Amniotic epithelial cell (primary cell): ENCODE data around the gene SLC49A4.

ENCODE experiments used
- DNase-seq: peaks from one replicate; pipeline ENCODE4 v3.0.0-alpha.2; 2010; ENCODE audit warnings: low read depth

The SLC49A4 gene

GRCh38 chr3:122907471-122907870, 112.6 kb downstream of the SLC49A4 start:
- DNase-seq, result no peak

- DNase-seq, result no peak
Observed at GRCh38 chr3:122908251-122908650, 113.4 kb downstream of the SLC49A4 start.

- DNase-seq, result no peak
Observed at GRCh38 chr3:122911901-122912300, 117.0 kb downstream of the SLC49A4 start.

- no peak for DNase-seq
Observed at GRCh38 chr3:122912772-122913538, 118.1 kb downstream of the SLC49A4 start.

DNA sequence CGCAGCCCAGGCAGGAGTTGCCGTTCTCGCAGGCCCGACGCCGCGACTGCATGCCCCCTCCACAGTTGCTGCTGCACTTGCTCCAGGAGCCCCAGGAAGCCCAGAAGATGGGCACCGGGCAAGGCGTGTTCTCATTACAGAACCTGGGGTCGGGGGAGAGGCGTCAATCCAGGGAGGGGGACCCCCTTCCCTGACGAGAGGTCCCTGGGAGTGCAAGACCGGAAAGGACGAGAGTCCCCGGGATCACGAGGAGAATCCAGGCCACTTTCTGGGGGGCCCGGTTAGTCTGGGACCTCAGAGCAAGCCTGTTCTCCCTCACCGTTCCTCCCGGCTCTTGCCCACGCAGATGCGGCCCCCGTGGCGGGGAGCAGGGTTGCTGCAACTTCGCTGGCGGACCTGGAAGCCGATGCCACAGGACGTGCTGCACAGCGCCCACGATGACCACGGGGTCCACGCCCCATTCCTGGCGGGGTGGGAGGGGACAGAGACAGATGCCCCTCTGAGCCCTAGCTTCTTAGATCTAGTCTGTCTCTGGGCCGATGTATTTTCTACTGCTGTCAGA, 118.8 kb downstream of the SLC49A4 start:
- no peak for DNase-seq

GRCh38 chr3:122915300-122916055, 120.6 kb downstream of the SLC49A4 start:
- no peak for DNase-seq

DNA sequence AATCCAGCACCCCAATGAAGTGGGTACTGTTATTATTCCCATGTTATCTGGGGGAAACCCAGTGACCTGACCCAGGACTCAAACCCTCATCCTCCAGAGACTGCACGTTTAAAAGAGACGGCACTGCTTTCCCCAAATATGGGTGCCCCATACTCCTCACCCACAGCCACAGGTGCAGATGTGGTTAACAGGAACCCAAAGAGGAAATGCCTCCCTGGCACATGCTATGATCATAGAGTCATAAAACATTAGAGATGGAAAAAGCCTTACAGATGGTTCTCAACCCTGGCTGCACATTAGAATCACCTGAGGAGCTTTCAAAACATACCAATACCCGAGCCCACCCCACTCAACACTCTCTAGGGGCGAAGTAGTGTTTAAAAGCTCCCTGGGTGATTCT, 121.2 kb downstream of the SLC49A4 start:
- no peak for DNase-seq

DNA sequence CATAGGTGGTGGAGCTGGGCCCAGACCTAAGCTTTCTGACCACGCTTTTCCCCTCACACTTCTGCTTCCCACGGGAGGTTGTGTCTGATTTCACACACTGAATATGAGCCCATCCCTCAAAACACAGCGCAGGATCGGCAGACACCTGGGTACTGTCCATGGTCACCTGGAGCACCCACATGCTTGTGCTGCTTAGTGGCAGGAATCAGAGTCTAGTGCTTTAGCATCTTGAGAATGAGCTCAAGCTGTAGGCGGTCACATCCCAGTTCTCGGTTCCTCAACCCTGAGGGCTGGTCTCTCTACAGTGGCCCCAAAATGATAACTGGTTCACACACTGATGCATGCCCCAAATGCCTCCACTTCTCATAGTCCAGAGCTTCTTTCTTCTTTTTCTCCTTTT, 121.7 kb downstream of the SLC49A4 start:
- no peak for DNase-seq

DNA sequence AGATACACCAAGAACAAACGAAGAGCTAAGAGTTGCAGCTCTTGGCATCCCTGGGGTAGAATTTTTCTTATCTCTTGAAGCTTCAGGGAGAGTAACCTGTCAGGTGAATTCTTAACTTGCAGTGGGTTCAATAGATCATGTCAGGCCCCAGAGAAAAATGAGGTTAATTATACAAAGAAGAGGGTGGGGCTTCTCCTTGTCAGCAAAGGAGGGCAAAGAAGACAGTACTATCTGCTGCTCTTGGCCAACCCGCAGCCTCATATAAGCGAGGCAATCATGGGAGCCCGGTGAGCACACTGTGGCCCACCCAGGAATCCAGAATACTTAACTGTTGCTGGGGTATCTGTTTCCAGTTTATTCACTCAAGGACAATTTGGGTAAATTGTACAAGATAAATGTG, 122.5 kb downstream of the SLC49A4 start:
- DNase-seq, result no peak

DNA sequence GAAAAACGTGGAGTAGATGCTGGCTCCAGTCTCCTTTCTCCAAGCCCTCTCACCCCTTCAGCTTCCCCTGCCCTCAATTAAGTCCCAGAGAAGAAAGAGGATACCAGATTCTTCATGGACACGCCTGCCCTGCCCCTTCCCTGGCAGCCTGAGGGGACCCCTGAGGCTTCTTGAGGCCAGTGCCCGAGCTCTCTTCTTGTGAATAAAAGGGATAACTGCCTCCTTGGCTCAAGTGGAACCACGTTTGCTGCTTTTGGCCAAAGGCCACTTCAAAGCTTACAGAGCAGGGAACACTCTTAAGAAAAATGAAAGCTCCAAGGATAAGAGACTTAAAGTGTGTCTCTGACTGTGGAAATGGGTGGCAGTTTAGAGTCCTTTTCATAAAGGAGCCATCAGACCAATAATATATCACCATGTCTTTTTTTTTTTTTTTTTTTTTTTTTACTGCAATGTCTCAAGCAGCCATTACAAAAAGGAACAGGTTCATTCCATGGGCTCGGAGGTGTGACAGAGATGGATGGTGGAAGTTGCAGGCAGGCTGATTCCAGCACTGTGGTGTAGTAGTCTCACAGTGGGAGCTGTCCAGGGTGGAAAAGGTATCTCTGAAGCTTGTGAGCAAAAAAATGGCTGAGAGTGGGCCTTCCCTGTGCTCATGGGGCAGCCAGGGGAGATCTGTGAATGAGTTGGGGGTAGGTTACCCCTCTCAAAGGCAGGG, 123.9 kb downstream of the SLC49A4 start:
- peak; percentile 73 for DNase-seq

- DNase-seq, result no peak
Observed at GRCh38 chr3:122919291-122919610, 124.4 kb downstream of the SLC49A4 start.

- no peak for DNase-seq
Observed at GRCh38 chr3:122920986-122921385, 126.1 kb downstream of the SLC49A4 start.

- DNase-seq, result no peak
Observed at GRCh38 chr3:122921791-122922651, 127.2 kb downstream of the SLC49A4 start.

GRCh38 chr3:122923611-122924010, 128.7 kb downstream of the SLC49A4 start:
- DNase-seq, result no peak

GRCh38 chr3:122924056-122924455, 129.2 kb downstream of the SLC49A4 start:
- DNase-seq, result no peak

DNA sequence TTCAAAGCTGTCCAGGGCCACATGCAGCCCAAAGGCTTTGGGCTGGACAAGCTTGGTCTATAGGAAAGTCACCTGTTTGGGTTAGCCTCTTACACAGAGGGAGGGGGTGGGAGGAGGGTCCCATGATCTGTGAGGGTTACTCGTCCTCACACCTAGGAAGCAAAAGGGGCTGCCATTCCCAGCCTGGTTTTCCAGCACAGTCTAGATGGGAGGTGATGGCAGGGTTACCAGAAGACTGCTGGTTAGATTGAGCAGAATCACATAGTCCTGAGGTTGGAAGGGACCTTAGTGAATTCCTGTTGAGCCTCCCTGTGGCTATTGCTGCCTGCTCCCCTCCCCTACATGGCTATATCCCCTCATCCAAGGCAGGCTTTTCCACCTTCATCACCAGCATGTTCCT, 130.9 kb downstream of the SLC49A4 start:
- DNase-seq, result no peak

DNA sequence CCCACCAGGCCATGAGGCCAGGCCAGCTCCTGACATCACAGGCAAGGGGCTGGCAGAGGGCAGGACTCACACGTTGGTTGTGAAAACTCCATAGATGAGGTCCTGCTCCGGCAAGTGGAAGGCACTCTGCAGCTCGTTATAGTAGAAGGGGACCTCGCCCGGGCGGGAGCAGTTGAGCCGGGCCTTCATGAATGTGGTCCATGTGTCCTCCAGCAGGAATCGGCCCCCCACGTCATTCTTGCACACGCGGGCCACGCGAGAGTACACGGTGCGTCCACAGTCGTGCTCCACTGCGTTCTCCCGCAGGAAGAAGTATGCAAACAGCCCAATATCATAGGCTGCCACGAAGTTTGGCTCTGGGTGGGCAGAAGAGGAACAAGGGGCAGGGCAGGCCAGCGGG, 131.5 kb downstream of the SLC49A4 start:
- no peak for DNase-seq

DNA sequence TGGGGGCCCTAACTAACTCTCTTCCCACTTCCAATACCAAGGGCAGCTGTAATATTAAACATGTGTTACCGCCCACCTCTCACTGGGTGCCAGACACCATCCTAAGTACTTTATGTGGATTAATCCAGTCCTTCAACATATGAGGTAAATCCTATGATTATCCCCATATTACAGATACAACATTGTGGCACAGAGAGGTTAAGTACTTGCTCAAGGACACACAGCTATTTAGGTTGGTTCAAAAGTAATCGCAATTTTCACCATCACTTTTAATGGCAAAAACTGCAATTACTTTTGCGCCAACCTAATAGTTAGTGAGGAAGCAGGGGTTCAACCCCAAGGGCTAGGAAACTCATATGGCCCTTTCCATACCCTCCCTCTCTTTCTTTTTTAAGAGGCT, 131.9 kb downstream of the SLC49A4 start:
- no peak for DNase-seq

GRCh38 chr3:122927726-122928125, 132.9 kb downstream of the SLC49A4 start:
- DNase-seq, result no peak

DNA sequence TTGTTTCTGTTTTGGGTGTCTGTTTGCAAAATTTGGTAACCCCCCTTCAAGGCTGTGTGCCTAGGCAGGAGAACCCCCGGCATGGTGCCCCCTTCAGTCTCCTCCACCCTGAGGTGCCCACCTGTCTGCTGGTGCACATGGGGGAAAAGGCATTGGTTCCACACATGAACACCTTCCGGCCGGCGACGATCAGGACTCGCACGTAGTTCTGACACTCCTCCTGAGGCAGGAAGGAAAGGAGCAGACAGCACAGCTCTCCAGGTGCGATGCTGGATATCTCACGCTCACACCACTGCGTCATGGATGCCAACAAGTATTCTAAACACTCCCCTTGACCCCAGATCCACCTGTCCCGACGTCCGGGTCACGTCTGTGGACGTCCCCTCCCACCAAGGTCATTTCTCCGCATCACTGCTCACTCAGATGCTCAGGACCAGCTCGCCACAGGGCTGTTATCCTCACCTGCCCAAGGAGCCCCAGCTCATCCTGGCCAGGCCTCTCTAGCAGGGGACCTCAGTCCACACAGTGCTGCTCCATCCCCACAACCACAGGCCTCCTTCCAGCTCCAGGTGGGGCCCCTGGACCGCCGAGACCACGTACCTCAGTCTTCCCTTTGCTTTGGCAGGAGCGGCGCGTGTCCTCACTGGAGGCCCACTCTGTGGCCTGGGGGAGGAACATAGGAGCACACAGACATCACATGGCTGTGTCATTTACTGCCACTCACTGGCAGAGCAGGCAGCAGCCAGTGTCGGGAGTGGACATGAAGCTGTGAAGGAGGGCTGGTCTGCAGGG, 133.7 kb downstream of the SLC49A4 start:
- no peak for DNase-seq
